ENCODE results near the gene MLXIPL. TPM values are rescaled to one million over a fixed set of nuclear protein-coding genes. Genes with fewer than 3 reads are reported as not detected.

Gene MLXIPL
- total and polyA plus RNA-seq, 7 donors = 11.1 to 65.2 (median 22.9) TPM

- DNase-seq (peak in 1 of 2 donors; percentile 41), ATAC-seq (no peak)
- Histone ChIP-seq H3K4me3 (no peak overlapping the region), H3K27me3 (ENCODE audit: insufficient read depth in 3 of 3, low read length in 2 of 3) (no peaks in the 10 kb centered on the region), H3K36me3 (ENCODE audit: insufficient read depth in 1 of 2, low read depth in 1 of 2) (no peaks in the 10 kb centered on the region), H3K27ac (no peak overlapping the region), H3K9me3 (no peaks in the 10 kb centered on the region), H3K4me1 (no peaks in the 10 kb centered on the region)
- 89 to 96% (median 89%) methylated on average over 10 to 12 of the region's 12 CpGs for WGBS, 3 donors
- TF ChIP-seq CTCF (IDR thresholded peaks at IDR 0.05) = no peak
- intact Hi-C loops (cut with DNase I) = loop anchor here in 1 of 2 donors (5.0 kb wide), 1 partner anchor 63 kb away; no protein-coding TSS in a partner anchor
Measured at GRCh38 chr7:73669858-73670385, 45.6 kb upstream of the MLXIPL start.

GRCh38 chr7:73669288-73669701 lies 45.0 kb upstream of the MLXIPL start:
- intact Hi-C loops (cut with DNase I) = loop anchor here in 1 of 2 donors (5.0 kb wide), 1 partner anchor 62 kb away; no protein-coding TSS in a partner anchor
- Histone ChIP-seq H3K36me3 (ENCODE audit: insufficient read depth in 1 of 2, low read depth in 1 of 2) (no peaks in the 10 kb centered on the region), H3K27me3 (ENCODE audit: insufficient read depth in 3 of 3, low read length in 2 of 3) (no peaks in the 10 kb centered on the region), H3K27ac (no peak overlapping the region), H3K9me3 (no peaks in the 10 kb centered on the region), H3K4me1 (no peaks in the 10 kb centered on the region), H3K4me3 (no peak overlapping the region)
- ATAC-seq (no peak), DNase-seq (peak in 1 of 2 donors; percentile 54)
- TF ChIP-seq CTCF (IDR thresholded peaks at IDR 0.05) = no peak
- WGBS, 3 donors = 78 to 85% (median 84%) methylated on average over 19 of the region's 19 CpGs

GRCh38 chr7:73668886-73669230 lies 44.5 kb upstream of the MLXIPL start:
- 44 to 50% (median 47%) methylated on average over 5 of the region's 5 CpGs for whole genome bisulfite sequencing, 3 donors
- intact Hi-C loops (cut with DNase I) = loop anchor here in 1 of 2 donors (5.0 kb wide), 1 partner anchor 62 kb away; no protein-coding TSS in a partner anchor
- DNase-seq (no peak), ATAC-seq (no peak)
- Histone ChIP-seq H3K4me1 (no peaks in the 10 kb centered on the region), H3K36me3 (ENCODE audit: insufficient read depth in 1 of 2, low read depth in 1 of 2) (no peaks in the 10 kb centered on the region), H3K4me3 (peak overlapping the region; percentile 68), H3K27me3 (ENCODE audit: insufficient read depth in 3 of 3, low read length in 2 of 3) (no peaks in the 10 kb centered on the region), H3K9me3 (no peaks in the 10 kb centered on the region), H3K27ac (no peak overlapping the region)
- no peak for TF ChIP-seq CTCF (IDR thresholded peaks at IDR 0.05)

- no peaks in the 10 kb centered on the region for H3K36me3 ChIP-seq (ENCODE audit: insufficient read depth in 1 of 2, low read depth in 1 of 2)
- H3K4me1 ChIP-seq = no peaks in the 10 kb centered on the region
- 2 to 6% (median 4%) methylated on average over 29 to 52 of the region's 52 CpGs for WGBS, 3 donors
- ATAC-seq (no peak), DNase-seq (peak; percentile 27 to 40)
- H3K27ac ChIP-seq = no peak overlapping the region
- TF ChIP-seq CTCF (IDR thresholded peaks at IDR 0.05) = no peak
- H3K4me3 ChIP-seq = peak overlapping the region; percentile 68
- H3K27me3 ChIP-seq (ENCODE audit: insufficient read depth in 3 of 3, low read length in 2 of 3) = no peaks in the 10 kb centered on the region
- intact Hi-C loops (cut with DNase I) = loop anchor here in 1 of 2 donors (5.0 kb wide), 1 partner anchor 61 kb away; no protein-coding TSS in a partner anchor
- no peaks in the 10 kb centered on the region for H3K9me3 ChIP-seq
Measured at GRCh38 chr7:73668103-73668885, 44.0 kb upstream of the MLXIPL start.
